Right lobe of liver (tissue), 6 donors: ENCODE results near the gene COX7C. TPM values are rescaled to one million over a fixed set of nuclear protein-coding genes. Genes with fewer than 3 reads are reported as not detected.

Source experiments
- ATAC-seq, 4 donors: fragments of 200-7000 bp; cut with Tn5 transposase; one replicate each; pipeline ENCODE4 v1.9.1; 2020; ENCODE audit warnings: mild to moderate bottlenecking in 4 of 4, moderate library complexity in 4 of 4
- DNase-seq, 3 donors: peaks; one replicate each; pipeline ENCODE4 v3.0.0-alpha.2; 2020
- H3K27ac ChIP-seq, 3 donors: fragments of 200-600 bp; one replicate each; pipeline ENCODE4 v1.8.0; 2022
- H3K27me3 ChIP-seq, 2 donors: fragments of 200-600 bp; one replicate each; pipeline ENCODE4 v1.8.0; 2022
- H3K36me3 ChIP-seq, 4 donors: fragments of 200-600 bp; sonication (generic) in 1 of 4; one replicate each; pipeline versions ENCODE4 v1.5.1 to v1.8.0; 2017 to 2022; ENCODE audit warnings: control low read depth in 1 of 4
- H3K4me1 ChIP-seq, 4 donors: fragments of 200-600 bp; sonication (generic) in 1 of 4; one replicate each; pipeline versions ENCODE4 v1.5.1 to v1.8.0; 2017 to 2022; ENCODE audit warnings: control low read depth in 1 of 4
- H3K4me3 ChIP-seq, 3 donors: fragments of 200-600 bp; one replicate each; pipeline ENCODE4 v1.8.0; 2022
- H3K9me3 ChIP-seq, 4 donors: fragments of 200-600 bp; sonication (generic) in 1 of 4; one replicate each; pipeline versions ENCODE4 v1.5.1 to v1.8.0; 2017 to 2022; ENCODE audit warnings: control low read depth in 1 of 4
- POLR2A ChIP-seq: fragments of 450-650 bp; IDR thresholded peaks from one replicate; pipeline ENCODE4 v1.6.1; 2017; ENCODE audit warnings: antibody characterized with exemption, mild to moderate bottlenecking
- WGBS: methylation state at CpG from one replicate; pipeline ENCODE4 v1.1.6; 2018; ENCODE audit warnings: low coverage, low lambda C conversion rate; ENCODE audit not compliant: insufficient coverage; ENCODE audit errors: missing lambda C conversion rate; 5-methylcytosine and 5-hydroxymethylcytosine counted together
- intact Hi-C, 2 donors: fragments of 100-400 bp; cut with DNase I; formaldehyde crosslinking; loops; one replicate each; pipeline versions ENCODE4 v1.11.2 to v1.14.1; 2022
- small RNA-seq, 2 experiments: library from RNA; depleted of rRNA; stranded (forward); fragments of <200 nt; gene quantifications; one replicate each; pipeline ENCODE3, GENCODE V24; 2016
- total RNA-seq, 6 experiments: library from RNA; depleted of rRNA in 2 of 6; stranded (reverse); fragments of >200 nt in 2 of 6; fragmentation: NEBNext Ultra II Directional in 3 of 6; extraction: Animal tissue kit (Norgen Biotek cat#: 25700) in 3 of 6; gene quantifications; one replicate each; pipeline versions ENCODE4 v1.1.0 to v1.2.4, GENCODE V29; 2016 to 2023
- TF ChIP-seq, protein P1 (sequence below), 4 donors: fragments of 200-600 bp in 3 of 4; fragments of 450-650 bp in 1 of 4; IDR thresholded peaks; one replicate each; pipeline versions ENCODE4 v1.5.1 to v1.8.0; 2016 to 2022; ENCODE audit warnings: antibody characterized with exemption in 4 of 4, mild to moderate bottlenecking in 2 of 4
- donor health status: DM: no; HTN: yes; CAD: no.
- donor health status: DM: no; HTN: no; CAD: no.
- donor health status: DM: no; HTN: no; CAD: no.
- donor health status: DM: no; HTN: yes; CAD: no.
- donor health status: DM: no; HTN: yes; CAD: no.

COX7C gene
- total RNA-seq, 6 experiments from 2014 or later, result 308 to 507 (median 321) TPM

DNA sequence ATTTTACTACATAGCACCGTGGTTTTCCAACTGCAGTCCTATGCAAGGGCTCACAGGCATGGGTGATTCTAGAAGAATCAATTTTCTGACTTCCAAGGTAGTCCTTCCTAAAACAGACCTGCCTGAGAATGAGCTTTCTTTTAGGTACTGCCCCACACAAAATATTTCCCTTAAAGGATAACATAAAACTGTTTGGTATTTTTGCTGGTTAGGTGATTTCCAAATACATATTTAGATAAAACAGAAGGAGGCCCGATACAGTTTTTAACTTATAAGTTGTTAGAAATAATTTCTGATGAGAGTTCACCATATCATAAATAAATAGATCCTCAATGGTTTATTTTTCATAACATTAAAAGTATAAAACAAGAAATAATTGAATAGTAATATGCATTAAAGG, 46.4 kb downstream of the COX7C start:
- Histone ChIP-seq H3K27me3 (no peaks in the 10 kb centered on the region), H3K4me3 (no peak overlapping the region), H3K27ac (no peak overlapping the region), H3K36me3 (no peaks in the 10 kb centered on the region), H3K9me3 (no peaks in the 10 kb centered on the region), H3K4me1 (no peaks in the 10 kb centered on the region)
- no peak for ATAC-seq
- TF ChIP-seq POLR2A, result no peak
- TF ChIP-seq, protein P1, sequence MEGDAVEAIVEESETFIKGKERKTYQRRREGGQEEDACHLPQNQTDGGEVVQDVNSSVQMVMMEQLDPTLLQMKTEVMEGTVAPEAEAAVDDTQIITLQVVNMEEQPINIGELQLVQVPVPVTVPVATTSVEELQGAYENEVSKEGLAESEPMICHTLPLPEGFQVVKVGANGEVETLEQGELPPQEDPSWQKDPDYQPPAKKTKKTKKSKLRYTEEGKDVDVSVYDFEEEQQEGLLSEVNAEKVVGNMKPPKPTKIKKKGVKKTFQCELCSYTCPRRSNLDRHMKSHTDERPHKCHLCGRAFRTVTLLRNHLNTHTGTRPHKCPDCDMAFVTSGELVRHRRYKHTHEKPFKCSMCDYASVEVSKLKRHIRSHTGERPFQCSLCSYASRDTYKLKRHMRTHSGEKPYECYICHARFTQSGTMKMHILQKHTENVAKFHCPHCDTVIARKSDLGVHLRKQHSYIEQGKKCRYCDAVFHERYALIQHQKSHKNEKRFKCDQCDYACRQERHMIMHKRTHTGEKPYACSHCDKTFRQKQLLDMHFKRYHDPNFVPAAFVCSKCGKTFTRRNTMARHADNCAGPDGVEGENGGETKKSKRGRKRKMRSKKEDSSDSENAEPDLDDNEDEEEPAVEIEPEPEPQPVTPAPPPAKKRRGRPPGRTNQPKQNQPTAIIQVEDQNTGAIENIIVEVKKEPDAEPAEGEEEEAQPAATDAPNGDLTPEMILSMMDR (IDR thresholded peaks at IDR 0.05), result no peak
- no peak for DNase-seq
- intact Hi-C loops, result no loop called here
- 63% methylated on average over 2 of the region's 2 CpGs for WGBS

DNA sequence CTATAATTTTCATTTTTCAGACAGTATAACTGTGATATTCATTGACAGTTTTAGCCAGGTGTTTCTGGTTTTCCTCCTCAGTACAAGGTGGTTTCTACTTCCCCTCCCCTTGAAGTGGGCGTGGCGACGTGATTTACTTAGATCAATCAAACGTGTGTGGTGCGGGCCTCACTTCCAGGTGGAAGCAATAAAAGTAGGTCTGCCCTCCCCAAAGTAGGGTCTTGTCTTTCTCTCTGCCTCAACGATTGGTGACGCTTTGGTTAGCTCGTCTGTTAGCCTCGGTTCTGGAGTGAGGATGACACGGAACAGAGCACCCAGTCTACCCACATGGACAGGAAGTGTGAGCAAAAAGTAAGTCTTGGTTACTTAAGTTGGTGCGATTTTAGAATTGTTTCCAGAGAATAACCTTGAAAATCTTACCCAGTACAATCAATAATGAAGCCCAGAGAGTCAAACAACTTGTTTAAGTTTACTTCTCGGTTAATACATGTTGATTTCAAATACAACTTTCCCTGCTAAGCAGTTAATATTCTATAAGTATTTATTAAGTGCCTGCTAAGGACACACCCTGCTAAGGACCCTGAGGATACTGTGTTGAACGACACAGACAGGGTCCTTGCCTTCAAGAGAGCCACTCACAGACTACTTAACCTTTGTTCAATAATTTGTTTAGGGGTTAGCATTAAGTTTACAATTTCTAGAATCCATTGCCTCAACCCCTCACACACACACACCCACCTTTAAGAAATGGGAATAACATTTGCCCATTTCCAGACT, 48.4 kb downstream of the COX7C start:
- 62% methylated on average over 12 of the region's 13 CpGs for WGBS
- intact Hi-C loops, result no loop called here
- no peaks in the 10 kb centered on the region for H3K27me3 ChIP-seq
- H3K36me3 ChIP-seq, result no peaks in the 10 kb centered on the region
- DNase-seq (no peak), ATAC-seq (no peak)
- no peaks in the 10 kb centered on the region for H3K9me3 ChIP-seq
- H3K4me1 ChIP-seq, result no peaks in the 10 kb centered on the region
- H3K27ac ChIP-seq, result no peak overlapping the region
- TF ChIP-seq, protein P1 (IDR thresholded peaks at IDR 0.05), result no peak
- TF ChIP-seq POLR2A, result no peak
- no peak overlapping the region for H3K4me3 ChIP-seq

DNA sequence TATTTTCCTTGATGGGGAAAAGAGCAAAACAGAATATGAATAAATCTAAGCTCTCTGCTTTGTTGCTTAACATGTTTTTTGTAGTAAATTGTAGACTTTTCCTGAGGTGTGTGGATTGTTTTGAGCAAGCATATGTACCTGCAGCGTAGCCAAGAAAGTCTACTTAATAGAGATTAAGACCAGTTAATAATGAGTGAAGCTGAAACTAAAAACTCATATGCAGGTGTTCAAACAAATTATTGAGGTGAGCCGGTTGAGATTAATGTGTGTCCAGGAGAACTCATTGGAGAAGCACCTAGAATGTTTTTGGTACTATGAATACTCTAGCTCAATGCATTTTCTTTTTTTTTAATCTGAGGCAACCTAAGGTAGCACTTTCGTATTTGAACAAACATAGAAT, 49.2 kb downstream of the COX7C start:
- H3K36me3 ChIP-seq, result no peaks in the 10 kb centered on the region
- 66% methylated on average over 3 of the region's 3 CpGs for WGBS
- no peaks in the 10 kb centered on the region for H3K4me1 ChIP-seq
- no peak for TF ChIP-seq POLR2A
- H3K27me3 ChIP-seq, result no peaks in the 10 kb centered on the region
- intact Hi-C loops, result no loop called here
- ATAC-seq (no peak), DNase-seq (no peak)
- H3K27ac ChIP-seq, result no peak overlapping the region
- no peak overlapping the region for H3K4me3 ChIP-seq
- H3K9me3 ChIP-seq, result no peaks in the 10 kb centered on the region

Small RNAs within 50 kb of the gene (small RNA-seq; reads per million reads assigned to genes)
- 0 reads per million in 2 experiments for gene RNU6-804P
